ENCODE data around the gene CRISP3. TPM values are rescaled to one million over a fixed set of nuclear protein-coding genes. Genes with fewer than 3 reads are reported as not detected.

The CRISP3 gene
- total RNA-seq, 1 donor from 2014 or later, result not detected

- DNase-seq (ENCODE audit: low read depth) (no peak), FAIRE-seq (no peak)
- Histone ChIP-seq H3K9ac (ENCODE audit: low read length) (no peak overlapping the region), H3K79me2 (ENCODE audit: insufficient read depth, low read length) (no peaks in the 10 kb centered on the region), H3K4me1 (ENCODE audit: insufficient read depth, low read length) (no peaks in the 10 kb centered on the region), H3K36me3 (ENCODE audit: insufficient read depth, low read length) (no peaks in the 10 kb centered on the region), H4K20me1 (ENCODE audit: insufficient read depth, low read length) (no peaks in the 10 kb centered on the region), H2AFZ (ENCODE audit: low read depth, low read length) (no peak overlapping the region), H3K27me3 (ENCODE audit: insufficient read depth, low read length) (no peaks in the 10 kb centered on the region), H3K4me3 (ENCODE audit: insufficient read depth, low read depth, low read length) (no peak overlapping the region), H3K9me3 (ENCODE audit: insufficient read depth, low read depth, low read length) (peaks cover 3% of the 10 kb centered on the region), H3K4me2 (ENCODE audit: low read length) (no peak overlapping the region), H3K27ac (ENCODE audit: low read depth, low read length) (no peak overlapping the region)
- Mint-ChIP-seq H3K9me3 (ENCODE audit: unreplicated experiment) (no peaks in the 10 kb centered on the region), H3K36me3 (ENCODE audit: low read depth, unreplicated experiment) (no peaks in the 10 kb centered on the region), H3K27ac (ENCODE audit: unreplicated experiment) (no peak overlapping the region), H3K27me3 (ENCODE audit: low read depth, unreplicated experiment) (no peaks in the 10 kb centered on the region), H3K4me3 (ENCODE audit: unreplicated experiment) (no peak overlapping the region), H3K4me1 (ENCODE audit: low read depth, unreplicated experiment) (no peaks in the 10 kb centered on the region)
- no peak for TF ChIP-seq EZH2 (IDR thresholded peaks at IDR 0.05; ENCODE audit: insufficient read depth, low read length)
- TF ChIP-seq CTCF (IDR thresholded peaks at IDR 0.05; ENCODE audit: insufficient read depth, low read depth, low read length), result no peak
Measured at GRCh38 chr6:49784272-49784671, 40.1 kb upstream of the CRISP3 start.

GRCh38 chr6:49782725-49783124 is 38.5 kb upstream of the CRISP3 start:
- no peak for FAIRE-seq
- no peaks in the 10 kb centered on the region for H3K36me3 Mint-ChIP-seq (ENCODE audit: low read depth, unreplicated experiment)

More at GRCh38 chr6:49782725-49783124, 38.5 kb upstream of the CRISP3 start:
- DNase-seq (ENCODE audit: low read depth), result no peak
- Histone ChIP-seq H3K79me2 (ENCODE audit: insufficient read depth, low read length) (no peaks in the 10 kb centered on the region), H3K4me3 (ENCODE audit: insufficient read depth, low read depth, low read length) (no peak overlapping the region), H3K27me3 (ENCODE audit: insufficient read depth, low read length) (no peaks in the 10 kb centered on the region), H3K36me3 (ENCODE audit: insufficient read depth, low read length) (no peaks in the 10 kb centered on the region), H3K9ac (ENCODE audit: low read length) (no peak overlapping the region), H2AFZ (ENCODE audit: low read depth, low read length) (no peak overlapping the region), H3K4me1 (ENCODE audit: insufficient read depth, low read length) (no peaks in the 10 kb centered on the region), H3K9me3 (ENCODE audit: insufficient read depth, low read depth, low read length) (peaks cover 3% of the 10 kb centered on the region), H3K4me2 (ENCODE audit: low read length) (no peak overlapping the region), H4K20me1 (ENCODE audit: insufficient read depth, low read length) (no peaks in the 10 kb centered on the region), H3K27ac (ENCODE audit: low read depth, low read length) (no peak overlapping the region)
- H3K4me3 Mint-ChIP-seq (ENCODE audit: unreplicated experiment), result no peak overlapping the region
- TF ChIP-seq CTCF (IDR thresholded peaks at IDR 0.05; ENCODE audit: insufficient read depth, low read depth, low read length) (no peak), EZH2 (IDR thresholded peaks at IDR 0.05; ENCODE audit: insufficient read depth, low read length) (no peak)
- H3K27ac Mint-ChIP-seq (ENCODE audit: unreplicated experiment), result no peak overlapping the region
- H3K27me3 Mint-ChIP-seq (ENCODE audit: low read depth, unreplicated experiment), result no peaks in the 10 kb centered on the region
- H3K4me1 Mint-ChIP-seq (ENCODE audit: low read depth, unreplicated experiment), result no peaks in the 10 kb centered on the region
- H3K9me3 Mint-ChIP-seq (ENCODE audit: unreplicated experiment), result no peaks in the 10 kb centered on the region
